NCI-H146 treated with DMSO at 0.1 percent for 48 hours (cell line): ENCODE results near the gene C1orf210.

Experiments used
- DNase-seq: peaks from one replicate; lab custom pipeline; 2025; ENCODE audit not compliant: unreplicated experiment; lab: John Stamatoyannopoulos, UW

Gene C1orf210

GRCh38 chr1:43253173-43253572 lies 32.2 kb downstream of the C1orf210 start:
- no peak for DNase-seq

DNA sequence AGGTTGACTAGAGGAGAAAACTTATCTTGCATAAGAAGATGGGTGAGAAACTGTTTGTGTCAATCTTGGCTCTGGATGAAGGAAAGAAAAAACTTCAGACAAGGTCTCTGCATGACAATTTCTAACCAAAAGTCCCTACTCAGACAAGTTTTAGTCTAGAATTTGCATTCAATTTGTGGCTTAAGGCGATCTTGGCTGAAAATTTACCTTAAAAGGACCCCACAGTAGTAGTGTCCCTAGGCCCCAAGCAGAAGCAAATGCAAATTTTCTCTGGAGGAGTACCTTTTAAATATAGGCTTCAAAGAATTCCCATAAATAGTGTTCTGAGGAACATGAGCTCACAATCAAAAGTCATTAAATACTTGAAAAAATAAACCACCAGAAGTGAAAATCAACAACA lies 33.2 kb downstream of the C1orf210 start:
- DNase-seq, result no peak

GRCh38 chr1:43251024-43251423 lies 34.4 kb downstream of the C1orf210 start:
- DNase-seq, result no peak

- no peak for DNase-seq
Measured at GRCh38 chr1:43250351-43250761, 35.0 kb downstream of the C1orf210 start.

- DNase-seq, result no peak
Measured at GRCh38 chr1:43247256-43247921, 38.0 kb downstream of the C1orf210 start.

DNA sequence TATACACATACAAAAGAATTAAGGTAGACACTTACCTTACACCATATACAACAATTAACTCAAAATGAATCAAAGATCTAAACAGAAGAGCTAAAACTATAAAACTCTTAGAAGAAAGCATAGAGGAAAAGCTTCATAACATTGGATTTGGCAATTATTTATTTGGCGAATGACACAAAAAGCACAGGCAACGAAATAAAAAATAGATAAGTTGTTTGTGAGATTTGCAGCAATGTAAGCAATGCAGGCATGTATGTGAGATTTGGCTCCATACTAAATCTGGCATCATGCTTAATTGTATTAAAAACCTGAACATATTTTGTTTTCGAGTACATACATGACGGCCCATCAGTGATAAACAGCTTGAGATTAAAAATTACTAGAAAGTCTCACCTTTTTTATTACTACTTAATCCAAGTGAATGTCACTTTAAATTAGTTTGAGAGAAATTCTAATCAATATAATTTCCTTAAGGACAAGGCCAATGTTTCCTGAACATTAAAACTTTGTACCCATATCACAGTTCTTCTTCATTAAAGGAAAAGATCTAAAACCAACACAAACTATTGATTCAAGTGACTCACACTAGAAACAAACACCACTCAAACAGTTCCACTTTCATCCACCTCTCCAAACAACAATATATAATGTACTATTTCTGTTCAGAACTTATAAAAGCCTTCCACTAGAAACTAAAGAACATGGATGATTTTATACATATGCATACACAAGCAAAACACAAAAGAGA lies 38.7 kb downstream of the C1orf210 start:
- no peak for DNase-seq

GRCh38 chr1:43243299-43243698 lies 42.1 kb downstream of the C1orf210 start:
- DNase-seq, result no peak

GRCh38 chr1:43241413-43241836 lies 44.0 kb downstream of the C1orf210 start:
- no peak for DNase-seq

- no peak for DNase-seq
Measured at GRCh38 chr1:43239484-43239883, 45.9 kb downstream of the C1orf210 start.

DNA sequence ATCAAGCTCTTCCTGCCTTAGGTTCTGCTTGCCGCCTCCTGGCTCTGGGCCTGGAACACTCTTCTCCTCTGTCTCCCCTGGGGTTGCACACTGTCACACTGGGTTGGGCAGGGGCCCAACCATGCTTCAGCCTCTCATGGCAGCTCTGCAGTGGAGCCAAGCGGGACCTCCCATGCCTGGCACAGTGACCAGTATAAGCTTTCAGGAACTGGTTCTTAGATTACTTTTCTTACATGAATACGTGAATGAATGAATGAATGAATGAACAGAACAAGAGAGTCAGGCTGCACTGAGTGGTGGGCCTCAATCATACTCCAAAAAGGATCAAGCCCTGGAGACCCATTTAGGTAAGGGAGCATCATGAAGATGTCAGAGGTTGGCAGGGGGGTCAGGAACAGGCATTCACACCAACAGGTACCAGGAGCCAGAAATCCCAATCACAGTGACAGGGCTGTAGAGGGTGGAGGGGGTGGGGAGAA lies 46.4 kb downstream of the C1orf210 start:
- no peak for DNase-seq

- peak; percentile 32 for DNase-seq
Measured at GRCh38 chr1:43238085-43238484, 47.3 kb downstream of the C1orf210 start.

DNA sequence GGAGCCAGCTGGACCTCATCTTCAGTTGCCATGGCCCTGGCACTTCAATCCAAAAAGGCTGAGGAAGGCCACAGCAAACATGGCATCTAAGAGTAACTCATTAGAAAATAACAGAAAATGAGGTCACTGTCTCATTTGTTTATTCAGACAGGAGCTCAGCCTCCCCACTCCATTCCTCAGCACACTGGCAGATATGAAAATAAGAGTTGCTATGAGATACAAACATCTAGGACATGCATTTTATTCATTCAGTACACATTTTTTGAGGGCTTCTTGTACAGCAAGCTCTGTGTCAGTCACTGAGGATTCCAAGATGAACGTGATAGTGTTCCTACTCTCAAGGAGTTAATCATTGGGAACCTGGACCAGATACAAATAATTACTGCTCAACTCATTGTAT lies 48.3 kb downstream of the C1orf210 start:
- no peak for DNase-seq

GRCh38 chr1:43235451-43236121 lies 49.8 kb downstream of the C1orf210 start:
- no peak for DNase-seq

DNA sequence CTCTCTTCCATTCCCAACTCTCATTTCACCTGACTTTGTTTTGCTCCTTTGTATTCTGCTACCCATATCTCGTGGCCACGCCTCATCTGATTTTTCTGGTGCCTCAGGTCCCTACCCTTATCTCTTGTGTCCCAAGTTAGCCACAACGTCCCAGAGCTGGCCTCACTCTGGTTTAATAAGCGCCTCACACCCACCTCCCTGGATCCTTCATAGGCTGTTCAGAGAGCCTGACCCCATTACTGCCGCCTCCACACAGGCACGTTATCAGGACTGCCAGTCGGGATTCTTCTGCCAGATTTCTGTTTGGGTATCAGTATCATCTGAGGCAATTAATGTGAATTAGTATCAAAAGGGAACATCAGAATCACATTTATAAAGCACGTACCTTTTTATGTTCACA lies 50.3 kb downstream of the C1orf210 start:
- no peak for DNase-seq

GRCh38 chr1:43234267-43234666 lies 51.1 kb downstream of the C1orf210 start:
- no peak for DNase-seq

GRCh38 chr1:43233631-43234030 lies 51.8 kb downstream of the C1orf210 start:
- no peak for DNase-seq

DNA sequence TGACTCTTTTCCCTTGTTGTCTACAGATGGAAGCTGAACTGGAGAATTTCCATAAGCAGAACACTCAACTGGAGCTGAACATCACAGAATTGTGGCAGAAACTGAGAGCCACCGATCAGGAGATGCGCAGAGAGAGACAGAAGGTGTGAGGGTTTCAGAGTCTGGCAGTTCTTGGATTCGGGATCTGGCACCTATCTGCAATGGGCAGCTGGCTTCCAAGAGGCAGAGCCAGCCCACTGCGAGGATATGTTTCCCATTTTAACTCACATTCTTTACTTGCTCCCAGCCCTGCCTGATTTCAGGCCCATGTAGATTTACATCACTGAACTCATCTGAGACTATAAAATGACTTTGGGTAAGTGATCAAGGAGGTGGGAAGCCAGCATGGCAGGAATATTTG lies 52.9 kb downstream of the C1orf210 start:
- no peak for DNase-seq

- DNase-seq, result no peak
Measured at GRCh38 chr1:43232074-43232473, 53.3 kb downstream of the C1orf210 start.
